HFF-Myc (cell line): ENCODE data around the gene ATP23.

ENCODE experiments used
- DNase-seq: peaks from one replicate; pipeline ENCODE4 v3.0.0-alpha.2; 2011; ENCODE audit warnings: low read depth; ENCODE audit errors: extremely low read depth
- H3K4me3 ChIP-seq: replicated peaks from 2 replicates; pipeline ENCODE4 v1.5.1; 2011; ENCODE audit warnings: low read depth, mild to moderate bottlenecking, control low read depth, low read length
- CTCF ChIP-seq: IDR thresholded peaks from 2 replicates; pipeline ENCODE4 v1.5.1; 2012; ENCODE audit warnings: mild to moderate bottlenecking, low read depth, low read length, control low read depth; ENCODE audit errors: missing control alignments

Gene ATP23

GRCh38 chr12:57944313-57945023 is 3.1 kb downstream of the ATP23 start:
- no peak for TF ChIP-seq CTCF
- no peak overlapping the region for H3K4me3 ChIP-seq
- no peak for DNase-seq

GRCh38 chr12:57952766-57953165 is 11.4 kb downstream of the ATP23 start:
- no peak for TF ChIP-seq CTCF
- no peak overlapping the region for H3K4me3 ChIP-seq
- DNase-seq: no peak

- no peak overlapping the region for H3K4me3 ChIP-seq
- DNase-seq: no peak
- no peak for TF ChIP-seq CTCF
Measured at GRCh38 chr12:57954768-57955167, 13.4 kb downstream of the ATP23 start.

- no peak for DNase-seq
- H3K4me3 ChIP-seq: no peak overlapping the region
- no peak for TF ChIP-seq CTCF
Measured at GRCh38 chr12:57958061-57958657, 16.8 kb downstream of the ATP23 start.

GRCh38 chr12:57964421-57964820 is 23.1 kb downstream of the ATP23 start:
- H3K4me3 ChIP-seq: no peak overlapping the region

GRCh38 chr12:57965766-57966165 is 24.4 kb downstream of the ATP23 start:
- DNase-seq: no peak
- H3K4me3 ChIP-seq: no peak overlapping the region
- TF ChIP-seq CTCF: no peak

More at GRCh38 chr12:57964421-57964820, 23.1 kb downstream of the ATP23 start:
- no peak for DNase-seq
- no peak for TF ChIP-seq CTCF
